ENCODE measurements around the gene TRMT1.

The TRMT1 gene

DNA sequence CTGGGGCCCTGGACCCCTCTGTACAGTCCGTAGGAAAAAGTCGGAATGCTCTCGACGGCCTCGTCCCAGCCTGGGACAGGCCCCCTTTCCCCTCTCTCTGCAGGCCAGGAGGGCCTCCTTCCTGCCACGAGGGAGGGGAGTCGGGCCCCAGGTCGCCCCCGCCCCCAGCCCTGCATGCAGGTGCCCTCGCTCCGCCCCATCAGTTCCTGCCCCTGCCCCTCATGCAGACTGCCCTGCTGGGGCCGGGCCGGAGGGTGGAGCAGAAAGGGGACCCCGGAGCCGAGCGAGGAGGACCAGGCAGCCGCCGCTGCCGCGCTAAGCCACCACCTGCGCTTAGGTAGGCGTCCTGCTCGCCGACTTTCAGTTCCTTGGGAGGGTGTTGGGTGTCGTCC is 21.2 kb downstream of the TRMT1 start:
- H3K27me3 ChIP-seq (ENCODE audit: insufficient read depth, low read length, poor library complexity) = no peaks in the 10 kb centered on the region
- H3K4me1 ChIP-seq (ENCODE audit: insufficient read depth, low read length) = peaks cover 22% of the 10 kb centered on the region
- no peak overlapping the region for H3K9ac ChIP-seq (ENCODE audit: low read depth, low read length)
- H4K20me1 ChIP-seq (ENCODE audit: insufficient read depth, low read length) = no peaks in the 10 kb centered on the region; the same call in 1 of the 2 replicates
- no peak overlapping the region for H3K4me3 ChIP-seq (ENCODE audit: low read depth in 1 of 2, low read length in 2 of 2)
- no peak overlapping the region for H2AFZ ChIP-seq (ENCODE audit: low read depth, low read length)
- no peaks in the 10 kb centered on the region for H3K9me3 ChIP-seq (ENCODE audit: insufficient read depth, low read length, severe bottlenecking)
- H3K4me2 ChIP-seq (ENCODE audit: insufficient read depth, low read length) = no peak overlapping the region
- TF ChIP-seq, protein P1, sequence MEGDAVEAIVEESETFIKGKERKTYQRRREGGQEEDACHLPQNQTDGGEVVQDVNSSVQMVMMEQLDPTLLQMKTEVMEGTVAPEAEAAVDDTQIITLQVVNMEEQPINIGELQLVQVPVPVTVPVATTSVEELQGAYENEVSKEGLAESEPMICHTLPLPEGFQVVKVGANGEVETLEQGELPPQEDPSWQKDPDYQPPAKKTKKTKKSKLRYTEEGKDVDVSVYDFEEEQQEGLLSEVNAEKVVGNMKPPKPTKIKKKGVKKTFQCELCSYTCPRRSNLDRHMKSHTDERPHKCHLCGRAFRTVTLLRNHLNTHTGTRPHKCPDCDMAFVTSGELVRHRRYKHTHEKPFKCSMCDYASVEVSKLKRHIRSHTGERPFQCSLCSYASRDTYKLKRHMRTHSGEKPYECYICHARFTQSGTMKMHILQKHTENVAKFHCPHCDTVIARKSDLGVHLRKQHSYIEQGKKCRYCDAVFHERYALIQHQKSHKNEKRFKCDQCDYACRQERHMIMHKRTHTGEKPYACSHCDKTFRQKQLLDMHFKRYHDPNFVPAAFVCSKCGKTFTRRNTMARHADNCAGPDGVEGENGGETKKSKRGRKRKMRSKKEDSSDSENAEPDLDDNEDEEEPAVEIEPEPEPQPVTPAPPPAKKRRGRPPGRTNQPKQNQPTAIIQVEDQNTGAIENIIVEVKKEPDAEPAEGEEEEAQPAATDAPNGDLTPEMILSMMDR (IDR thresholded peaks at IDR 0.05; ENCODE audit: borderline replicate concordance, extremely low read depth, low read length, poor library complexity, severe bottlenecking) = no peak
- no peak for TF ChIP-seq EZH2 (IDR thresholded peaks at IDR 0.05; ENCODE audit: borderline replicate concordance, low read depth, low read length, severe bottlenecking)
- H3K36me3 ChIP-seq (ENCODE audit: insufficient read depth, low read length) = no peaks in the 10 kb centered on the region
- no peaks in the 10 kb centered on the region for H3K79me2 ChIP-seq (ENCODE audit: insufficient read depth, low read length)
- H3K27ac ChIP-seq (ENCODE audit: low read length) = no peak overlapping the region
- no peak for DNase-seq
- ATAC-seq (ENCODE audit: insufficient read depth, low read depth) = no peak

DNA sequence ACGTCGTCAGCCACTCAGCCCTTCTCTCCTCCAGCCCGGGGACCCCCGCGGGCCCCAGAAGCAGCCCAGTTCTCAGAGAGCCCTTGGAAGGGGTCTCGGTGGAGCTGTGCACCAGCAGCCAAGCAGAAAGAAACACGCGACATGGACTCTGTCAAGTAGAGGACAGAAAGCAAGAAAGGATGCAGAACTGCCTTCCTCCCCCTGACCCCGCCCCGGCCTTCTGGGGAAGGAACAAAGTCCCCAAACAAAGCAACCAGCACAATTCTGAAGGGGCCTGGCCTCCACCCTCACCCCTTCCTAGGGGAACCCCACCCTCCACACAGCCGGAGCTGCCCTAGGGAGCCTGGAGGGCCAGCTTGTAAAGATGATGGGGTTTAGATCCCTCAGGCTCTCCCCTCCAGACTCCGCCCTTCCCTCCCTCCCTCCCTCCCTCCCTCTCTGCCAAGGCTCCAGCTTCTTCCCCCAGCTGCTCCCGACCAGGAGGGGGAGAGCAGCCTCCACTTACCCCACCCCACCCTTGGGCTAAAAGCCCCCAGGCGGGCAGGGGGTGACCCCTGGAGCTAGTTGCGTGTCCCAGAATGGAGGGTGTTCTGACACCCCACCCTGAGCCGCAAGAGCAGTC is 21.7 kb downstream of the TRMT1 start:
- no peak for TF ChIP-seq EZH2 (IDR thresholded peaks at IDR 0.05; ENCODE audit: borderline replicate concordance, low read depth, low read length, severe bottlenecking)
- Histone ChIP-seq H3K79me2 (ENCODE audit: insufficient read depth, low read length) (no peaks in the 10 kb centered on the region), H3K4me2 (ENCODE audit: insufficient read depth, low read length) (no peak overlapping the region), H3K4me1 (ENCODE audit: insufficient read depth, low read length) (peaks cover 17% of the 10 kb centered on the region), H3K27ac (ENCODE audit: low read length) (no peak overlapping the region), H3K9ac (ENCODE audit: low read depth, low read length) (no peak overlapping the region), H3K9me3 (ENCODE audit: insufficient read depth, low read length, severe bottlenecking) (no peaks in the 10 kb centered on the region), H3K4me3 (ENCODE audit: low read depth in 1 of 2, low read length in 2 of 2) (no peak overlapping the region), H4K20me1 (ENCODE audit: insufficient read depth, low read length) (no peaks in the 10 kb centered on the region; the same call in 1 of the 2 replicates), H3K27me3 (ENCODE audit: insufficient read depth, low read length, poor library complexity) (no peaks in the 10 kb centered on the region), H2AFZ (ENCODE audit: low read depth, low read length) (no peak overlapping the region), H3K36me3 (ENCODE audit: insufficient read depth, low read length) (no peaks in the 10 kb centered on the region)
- ATAC-seq (ENCODE audit: insufficient read depth, low read depth) (no peak), DNase-seq (no peak)

DNA sequence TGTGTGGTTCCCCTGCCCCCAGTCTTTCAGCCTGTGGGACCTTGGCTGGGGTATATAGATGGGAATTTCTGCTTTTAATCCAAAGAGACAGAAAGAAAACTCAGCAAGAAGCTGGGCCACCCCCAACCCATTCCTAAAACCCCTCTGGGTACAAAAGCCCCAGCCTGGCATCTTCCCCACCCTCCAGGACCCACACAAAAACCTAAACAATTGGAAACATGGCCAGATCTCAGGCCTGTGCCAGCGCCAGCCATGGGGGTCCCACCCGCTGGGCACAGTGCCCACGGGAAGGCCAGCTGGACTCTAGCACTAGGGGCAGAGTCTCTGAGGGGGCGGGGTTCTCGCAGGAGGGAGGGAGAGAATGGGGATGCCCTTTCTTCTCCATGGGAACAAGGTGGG is 22.4 kb downstream of the TRMT1 start:
- ATAC-seq (ENCODE audit: insufficient read depth, low read depth) (no peak), DNase-seq (no peak)
- no peak overlapping the region for H3K4me2 ChIP-seq (ENCODE audit: insufficient read depth, low read length)
- no peak overlapping the region for H3K4me3 ChIP-seq (ENCODE audit: low read depth in 1 of 2, low read length in 2 of 2)
- H3K27me3 ChIP-seq (ENCODE audit: insufficient read depth, low read length, poor library complexity) = no peaks in the 10 kb centered on the region
- no peak for TF ChIP-seq EZH2 (IDR thresholded peaks at IDR 0.05; ENCODE audit: borderline replicate concordance, low read depth, low read length, severe bottlenecking)
- TF ChIP-seq, protein P1 (IDR thresholded peaks at IDR 0.05; ENCODE audit: borderline replicate concordance, extremely low read depth, low read length, poor library complexity, severe bottlenecking) = no peak
- no peak overlapping the region for H2AFZ ChIP-seq (ENCODE audit: low read depth, low read length)
- H3K9ac ChIP-seq (ENCODE audit: low read depth, low read length) = no peak overlapping the region
- no peaks in the 10 kb centered on the region for H3K9me3 ChIP-seq (ENCODE audit: insufficient read depth, low read length, severe bottlenecking)
- H3K27ac ChIP-seq (ENCODE audit: low read length) = no peak overlapping the region
- H3K79me2 ChIP-seq (ENCODE audit: insufficient read depth, low read length) = no peaks in the 10 kb centered on the region
- no peaks in the 10 kb centered on the region for H3K36me3 ChIP-seq (ENCODE audit: insufficient read depth, low read length)
- H4K20me1 ChIP-seq (ENCODE audit: insufficient read depth, low read length) = no peaks in the 10 kb centered on the region; the same call in 1 of the 2 replicates
- H3K4me1 ChIP-seq (ENCODE audit: insufficient read depth, low read length) = peaks cover 9% of the 10 kb centered on the region

DNA sequence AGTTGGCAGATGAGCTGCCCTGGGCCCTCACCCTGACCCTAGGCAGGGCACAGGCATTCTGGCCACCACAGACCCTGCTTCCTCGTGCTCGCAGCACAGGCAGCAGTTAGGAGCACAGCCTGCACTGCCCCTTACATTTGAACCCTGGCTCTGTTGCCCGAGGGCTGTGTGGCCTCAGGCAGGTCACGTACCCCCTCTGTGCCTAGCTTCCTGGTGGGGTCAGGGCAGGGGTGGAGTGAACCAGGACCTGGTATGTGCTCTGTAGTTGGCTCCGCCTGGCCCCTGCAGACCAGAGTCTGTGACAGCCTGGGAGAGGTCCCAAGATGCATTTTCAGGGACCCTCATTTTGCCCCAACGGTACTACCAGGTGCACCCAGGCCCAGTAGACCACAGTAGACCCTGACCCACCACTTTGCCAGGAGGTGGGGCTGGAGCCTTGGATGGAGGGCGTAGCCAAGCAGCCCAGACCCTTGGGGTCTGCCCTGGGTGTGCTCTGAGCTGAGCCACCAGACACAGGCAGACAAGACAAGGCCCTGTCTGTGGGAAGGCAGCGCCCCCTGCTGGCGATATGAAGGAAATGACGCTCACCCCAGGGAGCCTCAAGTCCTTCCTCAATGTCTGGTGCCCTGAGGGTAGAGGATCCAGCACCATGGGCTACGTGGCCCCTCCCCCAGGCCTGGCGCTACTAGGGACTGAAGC is 23.0 kb downstream of the TRMT1 start:
- no peak overlapping the region for H3K9ac ChIP-seq (ENCODE audit: low read depth, low read length)
- peak overlapping the region; percentile 24; the same call in 1 of the 2 replicates for H3K27ac ChIP-seq (ENCODE audit: low read length)
- no peaks in the 10 kb centered on the region for H3K36me3 ChIP-seq (ENCODE audit: insufficient read depth, low read length)
- no peaks in the 10 kb centered on the region for H3K27me3 ChIP-seq (ENCODE audit: insufficient read depth, low read length, poor library complexity)
- no peak overlapping the region for H3K4me3 ChIP-seq (ENCODE audit: low read depth in 1 of 2, low read length in 2 of 2)
- H3K4me2 ChIP-seq (ENCODE audit: insufficient read depth, low read length) = no peak overlapping the region
- no peak overlapping the region for H2AFZ ChIP-seq (ENCODE audit: low read depth, low read length)
- DNase-seq (peak; percentile 83), ATAC-seq (ENCODE audit: insufficient read depth, low read depth) (peak; percentile 97)
- TF ChIP-seq EZH2 (IDR thresholded peaks at IDR 0.05; ENCODE audit: borderline replicate concordance, low read depth, low read length, severe bottlenecking) = no peak
- TF ChIP-seq, protein P1 (IDR thresholded peaks at IDR 0.05; ENCODE audit: borderline replicate concordance, extremely low read depth, low read length, poor library complexity, severe bottlenecking) = peak; percentile 98
- H4K20me1 ChIP-seq (ENCODE audit: insufficient read depth, low read length) = no peaks in the 10 kb centered on the region; the same call in 1 of the 2 replicates
- H3K4me1 ChIP-seq (ENCODE audit: insufficient read depth, low read length) = peaks cover 3% of the 10 kb centered on the region; the same call in 1 of the 2 replicates
- no peaks in the 10 kb centered on the region for H3K79me2 ChIP-seq (ENCODE audit: insufficient read depth, low read length)
- no peaks in the 10 kb centered on the region for H3K9me3 ChIP-seq (ENCODE audit: insufficient read depth, low read length, severe bottlenecking)

Measured in DND-41 (cell line).